ENCODE measurements around the gene DHRS1. TPM values are rescaled to one million over a fixed set of nuclear protein-coding genes. Genes with fewer than 3 reads are reported as not detected.

DHRS1 gene
- total RNA-seq, 1 experiment from 2014 or later: 8.9 TPM

- intact Hi-C loops (cut with micrococcal nuclease; ENCODE audit: unreplicated experiment): no loop called here
- in situ Hi-C loops (cut with HindIII; ENCODE audit: low pct_unique_long_range_greater_than_20kb, low sequenced_read_pairs): no loop called here
- no peak for DNase-seq (ENCODE audit: low read depth, low spot score)
- Histone ChIP-seq H3K36me3 (ENCODE audit: control insufficient read depth, insufficient read depth, low read length) (no peaks in the 10 kb centered on the region), H3K4me1 (ENCODE audit: control insufficient read depth, insufficient read depth, low read length) (no peaks in the 10 kb centered on the region), H3K9me3 (ENCODE audit: control insufficient read depth, insufficient read depth, low read depth, low read length) (no peaks in the 10 kb centered on the region), H3K27me3 (ENCODE audit: control insufficient read depth, insufficient read depth, low read length) (no peaks in the 10 kb centered on the region), H3K27ac (ENCODE audit: low read length) (no peak overlapping the region), H3K4me3 (ENCODE audit: low read depth in 2 of 2, low read length in 2 of 2) (no peak overlapping the region)
- CTCF ChIA-PET: no interaction called here
- TF ChIP-seq REST (IDR thresholded peaks at IDR 0.05; ENCODE audit: insufficient read depth in 1 of 2, low read depth in 2 of 2, low read length in 1 of 2): no peak
- no peak for TF ChIP-seq TCF7L2 (IDR thresholded peaks at IDR 0.05; ENCODE audit: low read depth, low read length)
- TF ChIP-seq POLR2AphosphoS5 (IDR thresholded peaks at IDR 0.05; ENCODE audit: low read depth, low read length): no peak
- no peak for TF ChIP-seq SIN3A (IDR thresholded peaks at IDR 0.05; ENCODE audit: borderline replicate concordance, insufficient read depth, low read depth, low read length)
- TF ChIP-seq CTCF (IDR thresholded peaks at IDR 0.05): no peak
- POLR2A ChIA-PET: no interaction called here
- no peak for ATAC-seq
- BruUV-seq (replicated peaks): no TSS peak
These were observed 12.6 kb downstream of the DHRS1 start for GRCh38 chr14:24286996-24287395.

GRCh38 chr14:24285351-24285750 lies 14.2 kb downstream of the DHRS1 start:
- no peak for ATAC-seq
- ChIA-PET POLR2A (no interaction called here), CTCF (no interaction called here)
- DNase-seq (ENCODE audit: low read depth, low spot score): no peak
- H3K9me3 ChIP-seq (ENCODE audit: control insufficient read depth, insufficient read depth, low read depth, low read length): no peaks in the 10 kb centered on the region
- intact Hi-C loops (cut with micrococcal nuclease; ENCODE audit: unreplicated experiment): no loop called here
- no peaks in the 10 kb centered on the region for H3K27me3 ChIP-seq (ENCODE audit: control insufficient read depth, insufficient read depth, low read length)
- no peaks in the 10 kb centered on the region for H3K4me1 ChIP-seq (ENCODE audit: control insufficient read depth, insufficient read depth, low read length)
- no peaks in the 10 kb centered on the region for H3K36me3 ChIP-seq (ENCODE audit: control insufficient read depth, insufficient read depth, low read length)
- in situ Hi-C loops (cut with HindIII; ENCODE audit: low pct_unique_long_range_greater_than_20kb, low sequenced_read_pairs): no loop called here
- TF ChIP-seq CTCF (IDR thresholded peaks at IDR 0.05) (no peak), TCF7L2 (IDR thresholded peaks at IDR 0.05; ENCODE audit: low read depth, low read length) (no peak), REST (IDR thresholded peaks at IDR 0.05; ENCODE audit: insufficient read depth in 1 of 2, low read depth in 2 of 2, low read length in 1 of 2) (no peak), SIN3A (IDR thresholded peaks at IDR 0.05; ENCODE audit: borderline replicate concordance, insufficient read depth, low read depth, low read length) (no peak), POLR2AphosphoS5 (IDR thresholded peaks at IDR 0.05; ENCODE audit: low read depth, low read length) (no peak)
- no peak overlapping the region for H3K4me3 ChIP-seq (ENCODE audit: low read depth in 2 of 2, low read length in 2 of 2)
- BruUV-seq (replicated peaks): no TSS peak
- no peak overlapping the region for H3K27ac ChIP-seq (ENCODE audit: low read length)

All from Panc1 (cell line).